Activated CD8-positive, alpha-beta memory T cell treated with anti-CD3 and anti-CD28 coated beads, Interleukin-2, amount 50 U/mL, for 24 hours (primary cell): ENCODE measurements around the gene KLF14.
"Not testable (repeated sequence)": the region's sequence is repeated elsewhere in the genome, so short reads cannot be mapped to it uniquely, and the experiment has no call there.

Experiments
- DNase-seq: peaks from one replicate; pipeline ENCODE4 v3.0.0-alpha.2; 2020; ENCODE audit errors: extremely low read depth

The KLF14 gene

GRCh38 chr7:130733931-130734814, at the start of gene KLF14:
KLF14 (minus strand) TSS chr7:130734207; CDS start chr7:130734033, 174 bp downstream.
- no peak for DNase-seq

GRCh38 chr7:130781346-130781745, 47.3 kb upstream of the KLF14 start:
- no peak for DNase-seq

GRCh38 chr7:130777426-130777825, 43.4 kb upstream of the KLF14 start:
- no peak for DNase-seq

GRCh38 chr7:130772456-130772855, 38.4 kb upstream of the KLF14 start:
- not testable (repeated sequence) for DNase-seq

GRCh38 chr7:130768854-130769253, 34.8 kb upstream of the KLF14 start:
- DNase-seq: no peak

GRCh38 chr7:130764569-130764968, 30.6 kb upstream of the KLF14 start:
- DNase-seq: not testable (repeated sequence)

- no peak for DNase-seq
Observed at GRCh38 chr7:130758429-130759056, 24.5 kb upstream of the KLF14 start.

GRCh38 chr7:130756316-130756715, 22.3 kb upstream of the KLF14 start:
- no peak for DNase-seq

GRCh38 chr7:130752424-130752823, 18.4 kb upstream of the KLF14 start:
- DNase-seq: no peak

GRCh38 chr7:130750755-130751154, 16.7 kb upstream of the KLF14 start:
- no peak for DNase-seq

- DNase-seq: no peak
Observed at GRCh38 chr7:130748531-130749389, 14.8 kb upstream of the KLF14 start.

GRCh38 chr7:130741331-130741995, 7.5 kb upstream of the KLF14 start:
- no peak for DNase-seq

GRCh38 chr7:130740606-130741005, 6.6 kb upstream of the KLF14 start:
- no peak for DNase-seq

GRCh38 chr7:130736298-130736900, 2.4 kb upstream of the KLF14 start:
- no peak for DNase-seq

GRCh38 chr7:130734815-130735716, 1.1 kb upstream of the KLF14 start:
- no peak for DNase-seq

- no peak for DNase-seq
Observed at GRCh38 chr7:130732980-130733930, 752 bp downstream of the KLF14 start.

- no peak for DNase-seq
Observed at GRCh38 chr7:130723784-130724183, 10.2 kb downstream of the KLF14 start.

- no peak for DNase-seq
Observed at GRCh38 chr7:130721486-130722277, 12.3 kb downstream of the KLF14 start.
